ENCODE measurements around the gene PHETA1. TPM values are rescaled to one million over a fixed set of nuclear protein-coding genes. Genes with fewer than 3 reads are reported as not detected.

Gene PHETA1
- total RNA-seq, 4 donors from 2014 or later = 8.1 to 23.5 (median 15.3) TPM

DNA sequence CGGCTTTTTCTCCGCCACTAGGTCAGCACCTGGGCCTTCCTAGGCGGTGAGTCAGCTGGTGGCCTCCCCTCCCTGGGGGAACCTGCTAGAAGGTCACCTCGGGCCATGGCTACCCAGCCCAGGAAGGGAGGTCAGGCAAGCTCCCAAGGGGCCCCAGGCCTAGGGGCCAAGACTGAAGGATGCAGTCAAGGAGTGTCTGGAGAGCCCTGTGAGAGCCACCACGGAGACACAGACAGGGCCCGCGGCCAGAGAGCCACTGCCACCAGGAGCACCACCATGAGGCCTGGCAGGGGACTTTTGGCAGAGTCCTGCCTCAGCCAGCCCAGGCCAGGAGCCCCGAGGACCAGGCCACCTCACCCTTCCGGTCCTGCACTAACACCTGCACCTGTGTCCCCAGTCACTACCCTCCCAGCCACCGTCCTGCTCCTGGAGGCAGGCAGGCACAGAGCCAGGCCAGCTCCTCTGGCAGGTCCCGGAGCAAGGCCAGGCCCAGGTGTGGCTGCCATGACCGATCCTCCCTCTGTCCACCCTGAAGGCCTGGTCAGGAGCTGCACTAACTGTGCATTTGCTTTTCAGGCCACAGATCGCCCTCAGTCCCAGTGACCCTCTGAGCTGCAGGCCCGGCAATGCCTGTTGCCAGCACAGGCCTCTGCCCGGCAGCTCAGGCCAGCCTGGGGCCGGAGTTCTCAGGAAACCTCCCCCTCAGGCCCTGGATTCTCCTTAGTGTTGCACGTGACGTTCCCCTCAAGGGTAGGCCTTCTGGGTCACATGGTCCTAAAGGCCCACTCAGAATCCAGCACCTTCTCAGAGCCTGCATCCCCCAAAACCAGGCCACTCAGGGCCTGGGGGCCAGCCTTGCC, 6.9 kb downstream of the PHETA1 start:
- H3K9me3 ChIP-seq = no peaks in the 10 kb centered on the region
- peak; percentile 80 to 81 for DNase-seq
- no peaks in the 10 kb centered on the region for H3K27me3 ChIP-seq
- H3K27ac ChIP-seq = peak overlapping the region in 2 of 3 donors; percentile 43 to 56
- peaks cover 0 to 5% of the 10 kb centered on the region in 2 donors for H3K4me1 ChIP-seq
- peaks cover 0 to 6% of the 10 kb centered on the region in 2 donors for H3K36me3 ChIP-seq
- H3K4me3 ChIP-seq (replicated peaks in 1 of 3) = no peak overlapping the region
- 39 to 49% methylated on average over 5 to 13 of the region's 18 CpGs for WGBS, 2 donors
- TF ChIP-seq, protein P1, sequence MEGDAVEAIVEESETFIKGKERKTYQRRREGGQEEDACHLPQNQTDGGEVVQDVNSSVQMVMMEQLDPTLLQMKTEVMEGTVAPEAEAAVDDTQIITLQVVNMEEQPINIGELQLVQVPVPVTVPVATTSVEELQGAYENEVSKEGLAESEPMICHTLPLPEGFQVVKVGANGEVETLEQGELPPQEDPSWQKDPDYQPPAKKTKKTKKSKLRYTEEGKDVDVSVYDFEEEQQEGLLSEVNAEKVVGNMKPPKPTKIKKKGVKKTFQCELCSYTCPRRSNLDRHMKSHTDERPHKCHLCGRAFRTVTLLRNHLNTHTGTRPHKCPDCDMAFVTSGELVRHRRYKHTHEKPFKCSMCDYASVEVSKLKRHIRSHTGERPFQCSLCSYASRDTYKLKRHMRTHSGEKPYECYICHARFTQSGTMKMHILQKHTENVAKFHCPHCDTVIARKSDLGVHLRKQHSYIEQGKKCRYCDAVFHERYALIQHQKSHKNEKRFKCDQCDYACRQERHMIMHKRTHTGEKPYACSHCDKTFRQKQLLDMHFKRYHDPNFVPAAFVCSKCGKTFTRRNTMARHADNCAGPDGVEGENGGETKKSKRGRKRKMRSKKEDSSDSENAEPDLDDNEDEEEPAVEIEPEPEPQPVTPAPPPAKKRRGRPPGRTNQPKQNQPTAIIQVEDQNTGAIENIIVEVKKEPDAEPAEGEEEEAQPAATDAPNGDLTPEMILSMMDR (IDR thresholded peaks at IDR 0.05) = no peak
- TF ChIP-seq POLR2A (IDR thresholded peaks at IDR 0.05) = no peak
- intact Hi-C loops (cut with DNase I) = no loop called here

DNA sequence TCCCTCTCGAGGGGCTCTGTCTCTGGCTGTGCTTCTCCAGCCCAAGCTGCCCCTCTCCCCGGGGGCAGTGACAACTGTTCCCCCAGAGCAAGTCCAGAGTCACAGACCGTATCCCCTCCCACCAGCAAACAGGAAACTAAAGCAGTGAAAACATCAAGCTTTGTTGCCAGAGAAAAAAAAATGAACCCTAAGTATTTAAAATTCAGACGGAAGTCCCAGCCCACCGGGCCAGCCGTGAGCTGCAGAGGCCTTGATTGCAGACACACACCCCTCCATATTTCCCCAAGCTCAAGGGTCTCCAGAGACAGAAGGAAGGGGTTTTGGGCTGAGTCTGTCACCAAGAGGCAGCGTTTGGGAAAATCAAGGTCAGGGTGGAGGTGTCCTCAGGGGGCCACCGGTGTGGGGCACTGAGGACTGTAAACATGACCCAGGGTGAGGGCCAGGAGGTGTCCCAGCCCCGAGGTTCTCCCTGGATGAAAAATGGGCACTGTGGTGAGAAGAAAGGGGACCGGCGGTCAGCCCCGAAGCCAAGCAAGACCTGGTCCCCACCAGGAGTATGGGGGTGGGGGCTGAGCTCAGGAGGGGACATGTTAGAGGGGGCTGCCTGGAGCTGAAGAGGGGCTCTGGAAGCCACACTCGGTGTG, 7.7 kb downstream of the PHETA1 start:
- no peak for TF ChIP-seq POLR2A (IDR thresholded peaks at IDR 0.05)
- TF ChIP-seq, protein P1 (IDR thresholded peaks at IDR 0.05) = no peak
- no peak overlapping the region for H3K4me3 ChIP-seq (replicated peaks in 1 of 3)
- 47 to 49% methylated on average over 12 to 13 of the region's 13 CpGs for WGBS, 2 donors
- peaks cover 0 to 5% of the 10 kb centered on the region in 2 donors for H3K4me1 ChIP-seq
- no peaks in the 10 kb centered on the region for H3K27me3 ChIP-seq
- DNase-seq = no peak
- H3K9me3 ChIP-seq = no peaks in the 10 kb centered on the region
- peak overlapping the region in 1 of 3 donors; percentile 38 for H3K27ac ChIP-seq
- H3K36me3 ChIP-seq = peaks cover 0 to 6% of the 10 kb centered on the region in 2 donors
- intact Hi-C loops (cut with DNase I) = no loop called here

DNA sequence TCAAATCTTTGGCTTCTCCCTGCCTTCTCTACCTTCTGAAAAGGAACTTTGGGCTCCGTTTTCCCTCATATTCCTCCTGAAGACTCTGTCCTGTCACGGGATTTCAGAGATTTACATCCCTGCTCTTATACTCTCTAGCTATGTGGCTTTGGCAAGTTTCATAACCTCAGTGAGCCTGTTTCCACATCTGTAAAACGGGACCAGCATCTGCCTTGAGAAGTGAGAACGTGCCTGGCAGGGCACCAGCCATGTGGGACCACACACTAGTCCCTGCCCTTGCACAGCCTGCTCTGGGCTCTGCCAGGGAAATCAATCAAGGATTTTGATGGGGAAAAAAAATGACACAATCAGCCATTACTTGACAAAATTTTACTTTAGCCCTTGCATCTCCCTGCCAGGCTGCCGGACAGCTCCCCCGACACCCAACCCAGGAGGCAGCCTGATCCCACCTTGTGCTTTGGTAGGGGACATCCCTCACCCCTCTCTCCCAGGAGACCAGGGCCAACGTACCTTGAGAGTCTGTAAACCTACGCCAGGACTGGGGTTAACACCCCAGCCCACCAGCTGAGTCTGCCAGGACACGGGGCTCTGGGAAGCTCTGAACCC, 8.5 kb downstream of the PHETA1 start:
- peaks cover 0 to 5% of the 10 kb centered on the region in 2 donors for H3K4me1 ChIP-seq
- no peak for TF ChIP-seq POLR2A (IDR thresholded peaks at IDR 0.05)
- TF ChIP-seq, protein P1 (IDR thresholded peaks at IDR 0.05) = no peak
- WGBS, 2 donors = 77% methylated on average over 9 of the region's 9 CpGs
- intact Hi-C loops (cut with DNase I) = no loop called here
- H3K27me3 ChIP-seq = no peaks in the 10 kb centered on the region
- DNase-seq = no peak
- no peak overlapping the region for H3K27ac ChIP-seq
- no peak overlapping the region for H3K4me3 ChIP-seq (replicated peaks in 1 of 3)
- peaks cover 0 to 6% of the 10 kb centered on the region in 2 donors for H3K36me3 ChIP-seq
- no peaks in the 10 kb centered on the region for H3K9me3 ChIP-seq

DNA sequence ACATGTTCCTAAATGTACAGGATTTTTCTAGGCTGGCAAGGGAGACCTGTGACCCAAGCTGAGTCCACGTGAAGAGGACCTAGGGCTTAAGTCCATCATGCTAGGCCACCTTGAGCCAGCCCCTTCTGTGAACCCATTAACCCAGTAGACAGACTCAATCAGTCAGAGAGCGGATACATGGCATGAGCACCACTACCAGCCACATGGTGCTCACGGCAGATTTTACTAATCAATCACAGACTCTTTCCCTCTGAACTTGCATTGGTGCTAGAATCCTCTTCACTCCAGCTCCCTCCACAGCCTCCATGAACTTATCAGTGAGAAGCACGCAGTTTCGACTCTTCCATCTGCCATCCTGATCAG, 9.0 kb downstream of the PHETA1 start:
- H3K9me3 ChIP-seq = no peaks in the 10 kb centered on the region
- intact Hi-C loops (cut with DNase I) = no loop called here

More for the DNA sequence above, 9.0 kb downstream of the PHETA1 start:
- H3K4me1 ChIP-seq = peaks cover 0 to 5% of the 10 kb centered on the region in 2 donors
- TF ChIP-seq, protein P1 (IDR thresholded peaks at IDR 0.05) = no peak
- no peak for TF ChIP-seq POLR2A (IDR thresholded peaks at IDR 0.05)
- H3K27me3 ChIP-seq = no peaks in the 10 kb centered on the region
- no peak for DNase-seq
- peaks cover 0 to 6% of the 10 kb centered on the region in 2 donors for H3K36me3 ChIP-seq
- WGBS, 2 donors = 85 to 88% methylated on average over 5 of the region's 5 CpGs
- H3K4me3 ChIP-seq (replicated peaks in 1 of 3) = no peak overlapping the region
- H3K27ac ChIP-seq = no peak overlapping the region
